NB4 (cell line): ENCODE measurements around the gene LAMA5.

Experiments used
- DNase-seq: peaks from one replicate; pipeline ENCODE4 v3.0.0; 2010; ENCODE audit warnings: low read depth
- H3K4me3 ChIP-seq: one replicate; pipeline ENCODE4 v1.5.1; 2011; ENCODE audit warnings: mild to moderate bottlenecking, low read depth, low read length, moderate library complexity
- CTCF ChIP-seq: IDR thresholded peaks from one replicate; pipeline ENCODE4 v1.5.1; 2012; ENCODE audit warnings: low read depth, low read length
- MAX ChIP-seq: IDR thresholded peaks from 2 replicates; pipeline ENCODE4 v1.6.1; 2011; ENCODE audit warnings: low read depth, low read length
- MYC ChIP-seq: IDR thresholded peaks from 2 replicates; pipeline ENCODE4 v1.6.1; 2011; ENCODE audit warnings: low read depth, low read length
- POLR2A ChIP-seq: IDR thresholded peaks from 2 replicates; pipeline ENCODE4 v1.6.1; 2011; ENCODE audit warnings: mild to moderate bottlenecking; ENCODE audit not compliant: insufficient read length; ENCODE audit errors: extremely low read depth

LAMA5 gene

GRCh38 chr20:62351469-62352401 is 15.4 kb downstream of the LAMA5 start:
- DNase-seq: no peak
- no peak for TF ChIP-seq MAX
- TF ChIP-seq CTCF: no peak
- no peak for TF ChIP-seq POLR2A
- TF ChIP-seq MYC: no peak
- H3K4me3 ChIP-seq: no peak overlapping the region

- TF ChIP-seq POLR2A (no peak), CTCF (no peak), MYC (no peak), MAX (no peak)
- no peak for DNase-seq
- H3K4me3 ChIP-seq: no peak overlapping the region
Observed at GRCh38 chr20:62350629-62351422, 16.3 kb downstream of the LAMA5 start.

- no peak for TF ChIP-seq CTCF
- no peak for TF ChIP-seq MYC
- TF ChIP-seq MAX: no peak
- no peak for TF ChIP-seq POLR2A
- no peak for DNase-seq
- H3K4me3 ChIP-seq: no peak overlapping the region
Observed at GRCh38 chr20:62350098-62350628, 16.9 kb downstream of the LAMA5 start.

GRCh38 chr20:62349556-62350097 is 17.5 kb downstream of the LAMA5 start:
- TF ChIP-seq MAX (no peak), POLR2A (no peak)
- no peak overlapping the region for H3K4me3 ChIP-seq

GRCh38 chr20:62348604-62349003 is 18.5 kb downstream of the LAMA5 start:
- no peak for DNase-seq
- TF ChIP-seq MYC (no peak), CTCF (no peak), POLR2A (no peak), MAX (no peak)
- H3K4me3 ChIP-seq: no peak overlapping the region

More at GRCh38 chr20:62349556-62350097, 17.5 kb downstream of the LAMA5 start:
- DNase-seq: no peak
